Liver (tissue), 9 donors: ENCODE data around the gene GBE1. TPM values are rescaled to one million over a fixed set of nuclear protein-coding genes. Genes with fewer than 3 reads are reported as not detected.

Experiments
- DNase-seq: peaks from one replicate; pipeline ENCODE4 v3.0.0-alpha.2; 2017; ENCODE audit warnings: low spot score
- H3K27ac ChIP-seq, 2 donors: one replicate each; pipeline ENCODE4 v1.7.0; 2013; ENCODE audit warnings: inconsistent platforms in 2 of 2, low read length in 2 of 2, control low read depth in 1 of 2, low read depth in 1 of 2, mild to moderate bottlenecking in 1 of 2
- H3K27me3 ChIP-seq, 4 donors: one replicate each; pipeline versions ENCODE4 v1.6.1 to v1.7.0; 2013; ENCODE audit warnings: low read length in 3 of 4, inconsistent platforms in 1 of 4, mild to moderate bottlenecking in 1 of 4, moderate library complexity in 1 of 4; ENCODE audit not compliant: control insufficient read depth in 4 of 4, insufficient read depth in 4 of 4
- H3K36me3 ChIP-seq, 4 donors: one replicate each; pipeline versions ENCODE4 v1.6.1 to v1.7.0; 2013; ENCODE audit warnings: low read length in 3 of 4, mild to moderate bottlenecking in 3 of 4, low read depth in 1 of 4, moderate library complexity in 1 of 4; ENCODE audit not compliant: control insufficient read depth in 4 of 4, insufficient read depth in 3 of 4
- H3K4me1 ChIP-seq, 4 donors: one replicate each; pipeline versions ENCODE4 v1.6.1 to v1.7.0; 2013; ENCODE audit warnings: low read length in 3 of 4, mild to moderate bottlenecking in 3 of 4, moderate library complexity in 1 of 4; ENCODE audit not compliant: control insufficient read depth in 4 of 4, insufficient read depth in 4 of 4
- H3K4me3 ChIP-seq, 3 donors: one replicate each; pipeline versions ENCODE4 v1.6.1 to v1.7.0; 2013; ENCODE audit warnings: low read length in 3 of 3, control low read depth in 1 of 3, low read depth in 1 of 3, mild to moderate bottlenecking in 1 of 3
- H3K9ac ChIP-seq, 2 donors: one replicate each; pipeline ENCODE4 v1.7.0; 2013; ENCODE audit warnings: low read length in 2 of 2, mild to moderate bottlenecking in 2 of 2, moderate library complexity in 2 of 2, control low read depth in 1 of 2, low read depth in 1 of 2
- H3K9me3 ChIP-seq, 4 donors: one replicate each; pipeline versions ENCODE4 v1.6.1 to v1.7.0; 2013; ENCODE audit warnings: low read length in 3 of 4; ENCODE audit not compliant: control insufficient read depth in 4 of 4
- ATF3 ChIP-seq: IDR thresholded peaks from 2 replicates; pipeline ENCODE4 v1.6.1; 2016; ENCODE audit warnings: antibody characterized with exemption
- CTCF ChIP-seq: fragments of 150-350 bp; IDR thresholded peaks from 2 replicates; pipeline ENCODE4 v1.5.1; 2017; ENCODE audit warnings: improper control_type of control experiment, low read depth, low read length; ENCODE audit not compliant: missing input control
- EGR1 ChIP-seq, 2 donors: IDR thresholded peaks; 2 replicates each; pipeline ENCODE4 v1.6.1; 2016 to 2018; ENCODE audit warnings: antibody characterized with exemption in 2 of 2, low read depth in 2 of 2
- FOXA1 ChIP-seq: IDR thresholded peaks from 2 replicates; pipeline ENCODE4 v1.6.1; 2016; ENCODE audit warnings: antibody characterized with exemption
- GABPA ChIP-seq, 2 donors: IDR thresholded peaks in 1 of 2; conservative IDR thresholded peaks in 1 of 2; 2 replicates each; pipeline ENCODE4 v1.6.1; 2016; ENCODE audit warnings: antibody characterized with exemption in 2 of 2, mild to moderate bottlenecking in 1 of 2, moderate library complexity in 1 of 2
- HNF4A ChIP-seq, 2 donors: conservative IDR thresholded peaks; 2 replicates each; pipeline ENCODE4 v1.6.1; 2016; ENCODE audit warnings: antibody characterized with exemption in 2 of 2, mild to moderate bottlenecking in 2 of 2
- HNF4G ChIP-seq: IDR thresholded peaks from 2 replicates; pipeline ENCODE4 v1.6.1; 2016; ENCODE audit warnings: antibody characterized with exemption
- JUND ChIP-seq, 2 donors: IDR thresholded peaks; 2 replicates each; pipeline ENCODE4 v1.6.1; 2016; ENCODE audit warnings: antibody characterized with exemption in 2 of 2
- MAX ChIP-seq: IDR thresholded peaks from 2 replicates; pipeline ENCODE4 v1.6.1; 2016; ENCODE audit warnings: antibody characterized with exemption
- NR2F2 ChIP-seq: IDR thresholded peaks from 2 replicates; pipeline ENCODE4 v1.6.1; 2016; ENCODE audit warnings: antibody characterized with exemption
- RAD21 ChIP-seq, 2 donors: IDR thresholded peaks; 2 replicates each; pipeline ENCODE4 v1.6.1; 2016; ENCODE audit warnings: antibody characterized with exemption in 2 of 2, mild to moderate bottlenecking in 2 of 2
- REST ChIP-seq: IDR thresholded peaks from 2 replicates; pipeline ENCODE4 v1.6.1; 2016; ENCODE audit warnings: antibody characterized with exemption, mild to moderate bottlenecking
- RXRA ChIP-seq, 2 donors: IDR thresholded peaks; 2 replicates each; pipeline ENCODE4 v1.6.1; 2017 to 2018; ENCODE audit warnings: antibody characterized with exemption in 2 of 2, mild to moderate bottlenecking in 1 of 2
- SP1 ChIP-seq: IDR thresholded peaks from 2 replicates; pipeline ENCODE4 v1.6.1; 2018; ENCODE audit warnings: antibody characterized with exemption, mild to moderate bottlenecking
- TAF1 ChIP-seq: conservative IDR thresholded peaks from 2 replicates; pipeline ENCODE4 v1.6.1; 2016; ENCODE audit warnings: antibody characterized with exemption, mild to moderate bottlenecking
- YY1 ChIP-seq: IDR thresholded peaks from 2 replicates; pipeline ENCODE4 v1.6.1; 2016; ENCODE audit warnings: antibody characterized with exemption, mild to moderate bottlenecking
- ZBTB33 ChIP-seq: IDR thresholded peaks from 2 replicates; pipeline ENCODE4 v1.6.1; 2016; ENCODE audit warnings: antibody characterized with exemption
- WGBS: extraction: QIAGEN DNeasy Blood & Tissue Kit; methylation state at CpG from one replicate; pipeline ENCODE4 v1.1.7; 2013; 5-methylcytosine and 5-hydroxymethylcytosine counted together
- polyA plus RNA-seq, 2 donors: library from polyadenylated mRNA; stranded (reverse) in 1 of 2; unstranded in 1 of 2; fragments of 200-250 nt in 1 of 2; fragments of >200 nt in 1 of 2; fragmentation: Nextera tagmentation in 1 of 2; extraction: Ambion mirVana in 1 of 2; gene quantifications; one replicate each; pipeline versions ENCODE4 v1.2.1 to v1.2.3, GENCODE V29; 2013 to 2015
- total RNA-seq, 2 donors: library from RNA; depleted of rRNA; stranded (reverse); fragments of >200 nt; gene quantifications; one replicate each; pipeline ENCODE4 v1.2.3, GENCODE V29; 2014
- donor health status: healthy.
- donor health status: healthy.
- donor health status: healthy.
- donor health status: healthy.
- donor health status: healthy.

GBE1 gene
- total and polyA plus RNA-seq, 4 donors = 22.5 to 95.6 (median 25.8) TPM

GRCh38 chr3:81764665-81765064, 3.2 kb upstream of the GBE1 start:
- DNase-seq = no peak
- TF ChIP-seq YY1 (no peak), RXRA (IDR thresholded peaks at IDR 0.05) (no peak), HNF4A (conservative IDR thresholded peaks at IDR 0.05) (no peak), SP1 (no peak), TAF1 (no peak), MAX (no peak), RAD21 (IDR thresholded peaks at IDR 0.05) (no peak), REST (no peak), JUND (IDR thresholded peaks at IDR 0.05) (no peak), FOXA1 (no peak), EGR1 (IDR thresholded peaks at IDR 0.05; ENCODE audit: low read depth in 2 of 2) (no peak), NR2F2 (no peak), ATF3 (no peak), ZBTB33 (no peak)
- Histone ChIP-seq H3K4me3 (no peak overlapping the region), H3K36me3 (no peaks in the 10 kb centered on the region), H3K9me3 (no peaks in the 10 kb centered on the region), H3K9ac (no peak overlapping the region), H3K27me3 (no peaks in the 10 kb centered on the region), H3K4me1 (peaks cover 0 to 13% (median 4%) of the 10 kb centered on the region in 4 donors), H3K27ac (no peak overlapping the region)

- H3K4me1 ChIP-seq = peaks cover 0 to 15% (median 4%) of the 10 kb centered on the region in 4 donors
- 95% methylated on average over 7 of the region's 7 CpGs for WGBS
- H3K4me3 ChIP-seq = no peak overlapping the region
- no peak overlapping the region for H3K9ac ChIP-seq
- H3K27ac ChIP-seq = no peak overlapping the region
- no peaks in the 10 kb centered on the region for H3K27me3 ChIP-seq
- no peaks in the 10 kb centered on the region for H3K36me3 ChIP-seq
- H3K9me3 ChIP-seq = no peaks in the 10 kb centered on the region
- DNase-seq = no peak
- TF ChIP-seq HNF4G (no peak), FOXA1 (no peak), TAF1 (no peak), SP1 (no peak), ZBTB33 (no peak), RXRA (IDR thresholded peaks at IDR 0.05) (no peak), MAX (no peak), NR2F2 (no peak), REST (no peak), GABPA (IDR thresholded peaks at IDR 0.05 in 1 of 2, conservative IDR thresholded peaks at IDR 0.05 in 1 of 2) (no peak), RAD21 (IDR thresholded peaks at IDR 0.05) (no peak), CTCF (no peak), JUND (IDR thresholded peaks at IDR 0.05) (no peak), YY1 (no peak), ATF3 (no peak)
Measured at GRCh38 chr3:81764002-81764401, 2.6 kb upstream of the GBE1 start.
